ENCODE measurements around the gene ZNF644. TPM values are rescaled to one million over a fixed set of nuclear protein-coding genes. Genes with fewer than 3 reads are reported as not detected.

Gene ZNF644
- total RNA-seq, 1 experiment from 2014 or later: 39.6 TPM

GRCh38 chr1:91026777-91027176 lies 4.9 kb upstream of the ZNF644 start:
- H3K9me2 ChIP-seq (replicated peaks; ENCODE audit: low read length): no peaks in the 10 kb centered on the region; the same call in 1 of the 2 replicates
- BruUV-seq (replicated peaks): no TSS peak
- peaks cover 8% of the 10 kb centered on the region; the same call in 1 of the 2 replicates for H3K27me3 ChIP-seq (ENCODE audit: low read length)
- peak overlapping the region; percentile 39 for H3K4me2 ChIP-seq (ENCODE audit: low read length)
- ATAC-seq (no peak), DNase-seq (peak; percentile 70)
- H3K79me2 ChIP-seq (ENCODE audit: low read length): peaks cover 9% of the 10 kb centered on the region
- no peak overlapping the region for H3K4me3 ChIP-seq (ENCODE audit: low read length)
- H2AFZ ChIP-seq (ENCODE audit: low read length): 0 out of 2 replicates have a peak overlapping the region, but pooled peaks have one; percentile 35
- ChIA-PET CTCF (interaction anchor here (1.1 kb wide), 1 partner anchor 305 kb away, joined by 5 read pairs; no protein-coding TSS in a partner anchor), POLR2A (ENCODE audit: unreplicated experiment) (interaction anchor here (0.6 kb wide), 1 partner anchor 62 kb away, joined by 5 read pairs; no protein-coding TSS in a partner anchor)
- H3F3A ChIP-seq (ENCODE audit: low read length, unreplicated experiment): no peaks in the 10 kb centered on the region
- H4K20me1 ChIP-seq (ENCODE audit: low read length): no peaks in the 10 kb centered on the region
- TF ChIP-seq CTCF (conservative IDR thresholded peaks at IDR 0.05; ENCODE audit: low read depth, low read length) (peak; percentile 46; the same call in 1 of the 2 replicates), EZH2 (IDR thresholded peaks at IDR 0.05; ENCODE audit: low read length, unreplicated experiment) (no peak)
- H3K4me1 ChIP-seq (ENCODE audit: insufficient read depth, low read length): peaks cover 18% of the 10 kb centered on the region
- intact Hi-C loops (cut with micrococcal nuclease): loop anchor here (2.0 kb wide), 1 partner anchor 306 kb away; no protein-coding TSS in a partner anchor
- no peaks in the 10 kb centered on the region for H3K36me3 ChIP-seq (ENCODE audit: low read depth, low read length)
- no peak overlapping the region for H3K27ac ChIP-seq (ENCODE audit: low read length)
- no peak overlapping the region for H3K9ac ChIP-seq (ENCODE audit: low read length)
- H3K9me3 ChIP-seq (ENCODE audit: low read length): no peaks in the 10 kb centered on the region

GRCh38 chr1:91026320-91026719 lies 4.5 kb upstream of the ZNF644 start:
- CTCF ChIA-PET: interaction anchor here (1.1 kb wide), 1 partner anchor 305 kb away, joined by 5 read pairs; no protein-coding TSS in a partner anchor
- no peak overlapping the region; the same call in 1 of the 2 replicates for H3K4me3 ChIP-seq (ENCODE audit: low read length)
- H3K4me2 ChIP-seq (ENCODE audit: low read length): peak overlapping the region; percentile 39
- BruUV-seq (replicated peaks): no TSS peak
- 0 out of 2 replicates have a peak overlapping the region, but pooled peaks have one; percentile 35 for H2AFZ ChIP-seq (ENCODE audit: low read length)
- H3K27me3 ChIP-seq (ENCODE audit: low read length): peaks cover 8% of the 10 kb centered on the region; the same call in 1 of the 2 replicates
- no peaks in the 10 kb centered on the region for H3F3A ChIP-seq (ENCODE audit: low read length, unreplicated experiment)
- H3K36me3 ChIP-seq (ENCODE audit: low read depth, low read length): no peaks in the 10 kb centered on the region
- no peak overlapping the region for H3K9ac ChIP-seq (ENCODE audit: low read length)
- no peak overlapping the region for H3K27ac ChIP-seq (ENCODE audit: low read length)
- intact Hi-C loops (cut with micrococcal nuclease): loop anchor here (2.0 kb wide), 1 partner anchor 306 kb away; no protein-coding TSS in a partner anchor
- DNase-seq (peak; percentile 17), ATAC-seq (no peak)
- no peaks in the 10 kb centered on the region; the same call in 1 of the 2 replicates for H3K9me2 ChIP-seq (replicated peaks; ENCODE audit: low read length)
- peaks cover 13% of the 10 kb centered on the region for H3K79me2 ChIP-seq (ENCODE audit: low read length)
- H3K9me3 ChIP-seq (ENCODE audit: low read length): no peaks in the 10 kb centered on the region
- TF ChIP-seq EZH2 (IDR thresholded peaks at IDR 0.05; ENCODE audit: low read length, unreplicated experiment) (no peak), EZH2phosphoT487 (IDR thresholded peaks at IDR 0.05; ENCODE audit: borderline replicate concordance, low read length) (no peak), CTCF (conservative IDR thresholded peaks at IDR 0.05; ENCODE audit: low read depth, low read length) (no peak)
- H3K4me1 ChIP-seq (ENCODE audit: insufficient read depth, low read length): peaks cover 18% of the 10 kb centered on the region
- POLR2A ChIA-PET (ENCODE audit: unreplicated experiment): interaction anchor here (0.6 kb wide), 2 partner anchors 62 to 81 kb away, joined by 3 to 5 read pairs; no protein-coding TSS in a partner anchor
- H4K20me1 ChIP-seq (ENCODE audit: low read length): no peaks in the 10 kb centered on the region

GRCh38 chr1:91024481-91025119 lies 2.8 kb upstream of the ZNF644 start:
- no peak overlapping the region for H2AFZ ChIP-seq (ENCODE audit: low read length)
- H3K9ac ChIP-seq (ENCODE audit: low read length): no peak overlapping the region
- H3K4me2 ChIP-seq (ENCODE audit: low read length): no peak overlapping the region
- intact Hi-C loops (cut with micrococcal nuclease): no loop called here
- no TSS peak for BruUV-seq (replicated peaks)
- CTCF ChIA-PET: no interaction called here
- H3K36me3 ChIP-seq (ENCODE audit: low read depth, low read length): peaks cover 3% of the 10 kb centered on the region
- no peak overlapping the region for H3K27ac ChIP-seq (ENCODE audit: low read length)
- H3K9me3 ChIP-seq (ENCODE audit: low read length): no peaks in the 10 kb centered on the region
- no peak overlapping the region for H3K4me3 ChIP-seq (ENCODE audit: low read length)
- peaks cover 15% of the 10 kb centered on the region for H4K20me1 ChIP-seq (ENCODE audit: low read length)
- no peak for TF ChIP-seq EZH2 (IDR thresholded peaks at IDR 0.05; ENCODE audit: low read length, unreplicated experiment)
- no peak for TF ChIP-seq CTCF (conservative IDR thresholded peaks at IDR 0.05; ENCODE audit: low read depth, low read length)
- TF ChIP-seq EZH2phosphoT487 (IDR thresholded peaks at IDR 0.05; ENCODE audit: borderline replicate concordance, low read length): no peak
- no peak for ATAC-seq
- POLR2A ChIA-PET (ENCODE audit: unreplicated experiment): no interaction called here
- H3F3A ChIP-seq (ENCODE audit: low read length, unreplicated experiment): no peaks in the 10 kb centered on the region
- no peaks in the 10 kb centered on the region for H3K27me3 ChIP-seq (ENCODE audit: low read length)
- no peaks in the 10 kb centered on the region; the same call in 1 of the 2 replicates for H3K9me2 ChIP-seq (replicated peaks; ENCODE audit: low read length)
- peaks cover 28% of the 10 kb centered on the region for H3K4me1 ChIP-seq (ENCODE audit: insufficient read depth, low read length)
- H3K79me2 ChIP-seq (ENCODE audit: low read length): peaks cover 30% of the 10 kb centered on the region
- DNase-seq: no peak

Data from PC-3 (cell line).